OCI-M2 (cell line): ENCODE measurements around the gene MAGEE2.
"Not testable (repeated sequence)": the region's sequence is repeated elsewhere in the genome, so short reads cannot be mapped to it uniquely, and the experiment has no call there.

Experiments
- DNase-seq: peaks from one replicate; lab custom pipeline; 2025; ENCODE audit not compliant: unreplicated experiment; lab: John Stamatoyannopoulos, UW

MAGEE2 gene

GRCh38 chrX:75784680-75785491, at the start of gene MAGEE2:
Gene MAGEE2, minus strand, starts transcription at chrX:75785254. Its CDS starts 203 bp downstream, at chrX:75785051.
- DNase-seq, result no peak

- no peak for DNase-seq
Observed at GRCh38 chrX:75786290-75786689, 1.2 kb upstream of the MAGEE2 start.

GRCh38 chrX:75781611-75782010, 3.4 kb downstream of the MAGEE2 start:
- no peak for DNase-seq

- DNase-seq, result not testable (repeated sequence)
Observed at GRCh38 chrX:75768063-75768462, 17.0 kb downstream of the MAGEE2 start.

DNA sequence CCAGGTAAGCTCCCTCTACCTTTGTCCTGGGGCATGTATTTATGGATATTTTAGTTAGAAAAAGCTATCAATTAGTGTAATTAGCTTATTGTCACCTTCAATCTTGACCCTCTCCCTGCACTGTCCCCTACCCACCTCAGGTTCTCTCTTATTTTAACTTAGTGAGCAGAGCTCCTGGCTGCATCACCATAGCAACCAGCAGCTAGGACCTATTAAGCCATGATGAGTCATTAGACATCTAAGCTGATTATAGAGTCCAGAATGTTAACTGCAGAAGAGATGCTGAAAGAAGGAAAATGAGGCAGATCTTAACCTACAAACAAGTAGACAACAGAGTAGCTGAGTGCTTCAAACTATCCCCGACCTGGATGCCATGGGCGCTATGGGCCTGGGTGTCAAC, 36.6 kb downstream of the MAGEE2 start:
- no peak for DNase-seq

GRCh38 chrX:75746891-75747639, 38.0 kb downstream of the MAGEE2 start:
- no peak for DNase-seq
